Endothelial cell of umbilical vein (primary cell): ENCODE data around the gene TOR4A. TPM values are rescaled to one million over a fixed set of nuclear protein-coding genes. Genes with fewer than 3 reads are reported as not detected.

ENCODE experiments used
- BruUV-seq: library from RNA; stranded (reverse); fragments of 400-500 nt; replicated peaks from 2 replicates; lab custom pipeline; 2021; lab: Mats Ljungman, UMichigan
- CTCF ChIA-PET: fragments of 300-600, 350-600 bp; sonication (Branson Sonifier 250); formaldehyde crosslinking; loops from one replicate; lab custom pipeline; 2021; ENCODE audit warnings: antibody characterized with exemption, inconsistent platforms; lab: Charles Lee
- POLR2A ChIA-PET: fragments of 300-600, 350-600 bp; sonication (Branson Sonifier 250); formaldehyde crosslinking; loops from one replicate; lab custom pipeline; 2021; ENCODE audit warnings: antibody characterized with exemption, inconsistent platforms; lab: Charles Lee
- DNase-seq: peaks from one replicate; pipeline ENCODE4 v3.0.0-alpha.2; 2011; ENCODE audit warnings: low read depth, low spot score
- FAIRE-seq: peaks from 2 replicates; lab custom pipeline; 2011; peaks lifted over from hg19 to GRCh38; lab: Jason Lieb, UNC
- H2AFZ ChIP-seq: 2 replicates; pipeline ENCODE4 v1.6.0; 2012; ENCODE audit warnings: low read depth, low read length, control low read depth, inconsistent platforms
- H3K27ac ChIP-seq: 2 replicates; pipeline ENCODE4 v1.5.1; 2011; ENCODE audit warnings: low read depth, mild to moderate bottlenecking, control low read depth, low read length, moderate library complexity; ENCODE audit not compliant: insufficient read depth
- H3K27me3 ChIP-seq, 2 experiments: 2 replicates each; pipeline versions ENCODE4 v1.6.0 to v1.6.1; 2011; ENCODE audit warnings: low read length in 2 of 2, mixed read lengths in 1 of 2; ENCODE audit not compliant: control insufficient read depth in 2 of 2, insufficient read depth in 2 of 2
- H3K36me3 ChIP-seq, 2 experiments: 2 replicates in 1 of 2; 3 replicates in 1 of 2; pipeline ENCODE4 v1.5.1; 2011; ENCODE audit warnings: low read length in 2 of 2, mild to moderate bottlenecking in 1 of 2, moderate library complexity in 1 of 2; ENCODE audit not compliant: control insufficient read depth in 2 of 2, insufficient read depth in 2 of 2; ENCODE audit errors: extremely low read depth in 1 of 2
- H3K4me1 ChIP-seq: 3 replicates; pipeline ENCODE4 v1.5.1; 2011; ENCODE audit warnings: mild to moderate bottlenecking, low read length; ENCODE audit not compliant: control insufficient read depth, insufficient read depth; ENCODE audit errors: extremely low read depth
- H3K4me2 ChIP-seq: 2 replicates; pipeline ENCODE4 v1.6.1; 2011; ENCODE audit warnings: low read length, control low read depth, mixed read lengths; ENCODE audit not compliant: insufficient read depth
- H3K4me3 ChIP-seq, 3 experiments: fragments of 200-600 bp in 1 of 3; sonication (generic), shearing (Covaris generic) in 1 of 3; replicated peaks in 1 of 3; 2 replicates each; pipeline ENCODE4 v1.5.1; 2011 to 2016; ENCODE audit warnings: control low read depth in 3 of 3, low read length in 3 of 3, mild to moderate bottlenecking in 2 of 3, inconsistent platforms in 1 of 3, low read depth in 1 of 3, moderate library complexity in 1 of 3; ENCODE audit not compliant: insufficient read depth in 1 of 3
- H3K79me2 ChIP-seq: 2 replicates; pipeline ENCODE4 v1.6.0; 2012; ENCODE audit warnings: low read length, inconsistent platforms; ENCODE audit not compliant: control insufficient read depth, insufficient read depth
- H3K9ac ChIP-seq: replicated peaks from 2 replicates; pipeline ENCODE3; 2011; ENCODE audit warnings: low read length, control low read depth; ENCODE audit not compliant: insufficient read depth; ENCODE audit errors: extremely low read depth
- H3K9me1 ChIP-seq: replicated peaks from 3 replicates; pipeline ENCODE4 v1.6.0; 2011; ENCODE audit warnings: mild to moderate bottlenecking, low read length; ENCODE audit not compliant: control insufficient read depth, insufficient read depth; ENCODE audit errors: extremely low read depth
- H3K9me3 ChIP-seq: replicated peaks from 2 replicates; pipeline ENCODE4 v1.5.1; 2012; ENCODE audit warnings: low read length, inconsistent platforms; ENCODE audit not compliant: control insufficient read depth, insufficient read depth
- H4K20me1 ChIP-seq: replicated peaks from 2 replicates; pipeline ENCODE3; 2011; ENCODE audit warnings: mild to moderate bottlenecking, low read length; ENCODE audit not compliant: control insufficient read depth, insufficient read depth; ENCODE audit errors: extremely low read depth
- EZH2 ChIP-seq: IDR thresholded peaks from 2 replicates; pipeline ENCODE4 v1.6.1; 2012; ENCODE audit warnings: borderline replicate concordance, low read depth, mild to moderate bottlenecking, moderate library complexity, low read length, inconsistent platforms; ENCODE audit not compliant: severe bottlenecking
- FOS ChIP-seq: IDR thresholded peaks from 2 replicates; pipeline ENCODE4 v1.6.1; 2011; ENCODE audit warnings: mild to moderate bottlenecking, low read length, moderate library complexity, borderline replicate concordance; ENCODE audit not compliant: insufficient read depth
- GATA2 ChIP-seq: IDR thresholded peaks from 2 replicates; pipeline ENCODE4 v1.7.0; 2011; ENCODE audit warnings: low read depth, mild to moderate bottlenecking, moderate library complexity, mixed read lengths, low read length; ENCODE audit not compliant: insufficient read length, insufficient read depth
- JUN ChIP-seq: IDR thresholded peaks from 2 replicates; pipeline ENCODE4 v1.6.1; 2011; ENCODE audit warnings: borderline replicate concordance, low read depth; ENCODE audit not compliant: insufficient read length, insufficient read depth
- MYC ChIP-seq: IDR thresholded peaks from one replicate; pipeline ENCODE4 v1.6.1; 2011; ENCODE audit warnings: mild to moderate bottlenecking, low read depth, low read length
- POLR2A ChIP-seq: IDR thresholded peaks from 2 replicates; pipeline ENCODE4 v1.6.1; 2012; ENCODE audit warnings: low read depth, mild to moderate bottlenecking, control low read depth, low read length
- POLR2AphosphoS5 ChIP-seq: IDR thresholded peaks from 2 replicates; pipeline ENCODE4 v1.6.1; 2012; ENCODE audit warnings: low read depth, mild to moderate bottlenecking, control low read depth, low read length, moderate library complexity; ENCODE audit not compliant: insufficient read depth
- dilution Hi-C: fragments of 300-500 bp; cut with MboI; formaldehyde crosslinking; loops from one replicate; pipeline ENCODE4 v1.15.0; 2019; ENCODE audit warnings: low sequenced_read_pairs; ENCODE audit not compliant: extremely low pct_ligation_motif_present
- intact Hi-C: fragments of 100-400 bp; cut with micrococcal nuclease; formaldehyde crosslinking; loops from one replicate; pipeline ENCODE4 v1.10.0; 2022
- polyA plus RNA-seq, 4 experiments: library from polyadenylated mRNA; depleted of rRNA in 3 of 4; stranded (reverse) in 3 of 4; unstranded in 1 of 4; fragments of >200 nt; gene quantifications; 2 replicates each; pipeline versions ENCODE4 v1.2.1 to v1.2.3, GENCODE V29; 2011 to 2012; ENCODE audit warnings: missing spikeins in 1 of 4
- total RNA-seq: library from RNA; stranded (reverse); gene quantifications from 2 replicates; pipeline ENCODE4 v1.2.3, GENCODE V29; 2021
- TF ChIP-seq, protein P1 (sequence below): IDR thresholded peaks from 2 replicates; pipeline ENCODE4 v1.6.1; 2011; ENCODE audit not compliant: insufficient read depth, insufficient read length
- TF ChIP-seq, protein P2 (sequence below), 2 donors: IDR thresholded peaks; 1 replicate in 1 of 2; 2 replicates in 1 of 2; pipeline ENCODE4 v1.5.1; 2011; ENCODE audit warnings: low read length in 2 of 2, mild to moderate bottlenecking in 2 of 2, moderate library complexity in 2 of 2, control low read depth in 1 of 2, inconsistent platforms in 1 of 2, low read depth in 1 of 2; ENCODE audit not compliant: insufficient read depth in 1 of 2; ENCODE audit errors: extremely low read depth in 1 of 2

TOR4A gene
- total and polyA plus RNA-seq, 2 donors (not counting 3 experiments of a cell fraction or from before 2014, with no cell fraction given), result 32.4 to 48.0 TPM

DNA sequence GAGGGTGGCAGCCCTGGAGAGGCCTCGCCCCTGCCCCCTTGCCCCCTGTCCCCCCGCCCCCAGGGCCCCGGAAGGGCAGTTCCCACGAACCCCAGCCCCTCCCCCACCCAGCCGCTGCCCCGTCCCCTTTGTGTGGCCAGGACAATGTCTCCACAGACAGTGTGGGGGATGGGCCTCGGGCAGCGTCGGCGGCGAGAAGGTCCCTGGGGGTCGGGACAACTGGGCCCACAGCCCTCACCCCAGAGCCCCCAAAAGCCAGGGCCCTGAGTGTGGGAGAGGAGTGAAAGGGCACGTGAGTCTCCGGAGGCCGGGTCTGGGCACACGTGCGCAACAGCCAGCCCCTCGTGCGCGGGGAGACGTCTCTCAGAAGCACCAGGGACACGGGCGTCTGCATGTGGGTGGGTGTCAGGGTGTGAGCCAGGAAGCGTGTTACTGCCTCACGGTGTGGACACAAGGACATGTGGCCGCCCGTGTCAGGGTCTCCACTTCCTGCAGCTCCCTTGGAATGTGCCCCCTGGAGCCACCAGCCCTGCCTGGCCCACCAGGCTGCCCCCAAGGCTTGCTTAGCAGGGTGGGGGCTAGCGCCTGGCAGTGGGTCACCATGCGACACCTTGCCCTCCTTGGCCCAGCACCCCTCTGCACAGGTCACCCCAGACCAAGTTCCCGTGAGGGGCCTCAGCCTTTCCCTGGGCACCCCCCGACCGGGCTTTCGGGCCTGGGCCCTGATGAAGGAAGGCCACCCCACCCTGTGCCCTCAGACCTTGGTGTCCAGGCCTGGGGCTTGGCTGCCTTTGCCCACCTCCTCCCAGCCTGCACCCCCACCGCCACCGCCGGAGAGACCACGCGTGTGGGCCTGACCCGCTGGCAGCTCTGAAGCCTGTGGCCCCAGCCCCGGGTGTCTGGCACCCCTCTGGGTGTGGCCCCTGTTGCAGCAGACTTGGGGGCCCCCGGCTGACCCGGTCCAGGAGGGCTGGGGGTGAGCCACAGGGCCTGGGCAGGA, 37.3 kb downstream of the TOR4A start:
- ChIA-PET CTCF (interaction anchor here (2.2 kb wide), 1 partner anchor 8 kb away, joined by 8 read pairs; no protein-coding TSS in a partner anchor), POLR2A (no interaction called here)
- Histone ChIP-seq H3K27me3 (no peaks in the 10 kb centered on the region), H3K4me2 (no peak overlapping the region), H3K4me1 (peaks cover 9% of the 10 kb centered on the region), H3K27ac (no peak overlapping the region), H3K9me3 (no peaks in the 10 kb centered on the region), H3K9me1 (no peaks in the 10 kb centered on the region), H3K79me2 (no peaks in the 10 kb centered on the region), H3K9ac (no peak overlapping the region), H3K36me3 (no peaks in the 10 kb centered on the region), H3K4me3 (no peak overlapping the region), H4K20me1 (no peaks in the 10 kb centered on the region), H2AFZ (no peak overlapping the region)
- intact Hi-C loops (no loop called here), dilution Hi-C loops (no loop called here)
- no peak for TF ChIP-seq GATA2
- TF ChIP-seq JUN, result no peak
- no peak for TF ChIP-seq EZH2
- TF ChIP-seq, protein P1, sequence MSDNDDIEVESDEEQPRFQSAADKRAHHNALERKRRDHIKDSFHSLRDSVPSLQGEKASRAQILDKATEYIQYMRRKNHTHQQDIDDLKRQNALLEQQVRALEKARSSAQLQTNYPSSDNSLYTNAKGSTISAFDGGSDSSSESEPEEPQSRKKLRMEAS, result no peak
- TF ChIP-seq, protein P2, sequence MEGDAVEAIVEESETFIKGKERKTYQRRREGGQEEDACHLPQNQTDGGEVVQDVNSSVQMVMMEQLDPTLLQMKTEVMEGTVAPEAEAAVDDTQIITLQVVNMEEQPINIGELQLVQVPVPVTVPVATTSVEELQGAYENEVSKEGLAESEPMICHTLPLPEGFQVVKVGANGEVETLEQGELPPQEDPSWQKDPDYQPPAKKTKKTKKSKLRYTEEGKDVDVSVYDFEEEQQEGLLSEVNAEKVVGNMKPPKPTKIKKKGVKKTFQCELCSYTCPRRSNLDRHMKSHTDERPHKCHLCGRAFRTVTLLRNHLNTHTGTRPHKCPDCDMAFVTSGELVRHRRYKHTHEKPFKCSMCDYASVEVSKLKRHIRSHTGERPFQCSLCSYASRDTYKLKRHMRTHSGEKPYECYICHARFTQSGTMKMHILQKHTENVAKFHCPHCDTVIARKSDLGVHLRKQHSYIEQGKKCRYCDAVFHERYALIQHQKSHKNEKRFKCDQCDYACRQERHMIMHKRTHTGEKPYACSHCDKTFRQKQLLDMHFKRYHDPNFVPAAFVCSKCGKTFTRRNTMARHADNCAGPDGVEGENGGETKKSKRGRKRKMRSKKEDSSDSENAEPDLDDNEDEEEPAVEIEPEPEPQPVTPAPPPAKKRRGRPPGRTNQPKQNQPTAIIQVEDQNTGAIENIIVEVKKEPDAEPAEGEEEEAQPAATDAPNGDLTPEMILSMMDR (IDR thresholded peaks at IDR 0.05; ENCODE audit: extremely low read depth in 1 of 2, insufficient read depth in 1 of 2, low read depth in 1 of 2, low read length in 2 of 2), result no peak
- TF ChIP-seq POLR2A, result no peak
- no peak for TF ChIP-seq MYC
- TF ChIP-seq POLR2AphosphoS5, result no peak
- no peak for TF ChIP-seq FOS
- BruUV-seq, result no TSS peak
- DNase-seq, result no peak
- no peak for FAIRE-seq
